WTC11 (cell line): Measurements from ENCODE around the gene TNKS2. TPM values are rescaled to one million over a fixed set of nuclear protein-coding genes. Genes with fewer than 3 reads are reported as not detected.
A peak's percentile ranks its signal among the peaks of the same experiment; 100 is the strongest.

Experiments used
- CDX4 ChIP-seq: fragments of 250-450 bp; sonication (Bioruptor Pico); IDR thresholded peaks from 2 replicates; pipeline ENCODE4 v1.9.0; 2021; ENCODE audit warnings: moderate library complexity, mild to moderate bottlenecking, inconsistent platforms, borderline replicate concordance
- CREM ChIP-seq: sonication (generic); formaldehyde crosslinking; IDR thresholded peaks from 2 replicates; pipeline ENCODE4 v1.8.1; 2022; ENCODE audit warnings: mild to moderate bottlenecking, missing genetic modification reagents, moderate library complexity
- FOXK1 ChIP-seq: sonication (generic); formaldehyde crosslinking; IDR thresholded peaks from 2 replicates; pipeline ENCODE4 v1.8.0; 2022; ENCODE audit warnings: mild to moderate bottlenecking, moderate library complexity, missing genetic modification reagents
- GABPB1 ChIP-seq: sonication (generic); formaldehyde crosslinking; IDR thresholded peaks from 2 replicates; pipeline ENCODE4 v1.8.1; 2023; ENCODE audit warnings: mild to moderate bottlenecking, missing genetic modification reagents
- GRHL2 ChIP-seq: fragments of 250-450 bp; sonication (Bioruptor Pico); IDR thresholded peaks from 2 replicates; pipeline ENCODE4 v1.8.0; 2022; ENCODE audit warnings: mild to moderate bottlenecking, moderate library complexity; ENCODE audit not compliant: insufficient replicate concordance, severe bottlenecking
- HMGA2 ChIP-seq: fragments of 250-450 bp; sonication (Bioruptor Pico); IDR thresholded peaks from 2 replicates; pipeline ENCODE4 v1.4.0; 2021; ENCODE audit warnings: mild to moderate bottlenecking, moderate library complexity
- MAX ChIP-seq: sonication (generic); formaldehyde crosslinking; IDR thresholded peaks from 2 replicates; pipeline ENCODE4 v1.8.0; 2022; ENCODE audit warnings: mild to moderate bottlenecking, missing genetic modification reagents
- MLX ChIP-seq: sonication (generic); formaldehyde crosslinking; IDR thresholded peaks from 2 replicates; pipeline ENCODE4 v1.8.1; 2023; ENCODE audit warnings: mild to moderate bottlenecking, missing genetic modification reagents, moderate library complexity
- MXD4 ChIP-seq: fragments of 250-450 bp; sonication (Bioruptor Pico); IDR thresholded peaks from 2 replicates; pipeline ENCODE4 v1.8.0; 2021; ENCODE audit warnings: mild to moderate bottlenecking, moderate library complexity, borderline replicate concordance
- MYBL2 ChIP-seq: sonication (generic); formaldehyde crosslinking; IDR thresholded peaks from 2 replicates; pipeline ENCODE4 v1.8.1; 2023; ENCODE audit warnings: mild to moderate bottlenecking, moderate library complexity, missing genetic modification reagents
- NR3C1 ChIP-seq: sonication (generic); formaldehyde crosslinking; conservative IDR thresholded peaks from 2 replicates; pipeline ENCODE4 v1.8.1; 2023; ENCODE audit warnings: low read depth, mild to moderate bottlenecking, missing genetic modification reagents
- OVOL2 ChIP-seq: fragments of 250-450 bp; sonication (Bioruptor Pico); IDR thresholded peaks from 2 replicates; pipeline ENCODE4 v1.9.0; 2021; ENCODE audit warnings: mild to moderate bottlenecking, borderline replicate concordance
- RELA ChIP-seq: sonication (generic); formaldehyde crosslinking; IDR thresholded peaks from 2 replicates; pipeline ENCODE4 v1.8.1; 2022; ENCODE audit warnings: missing genetic modification reagents, mild to moderate bottlenecking, borderline replicate concordance
- RORB ChIP-seq: fragments of 250-450 bp; sonication (Bioruptor Pico); IDR thresholded peaks from 2 replicates; pipeline ENCODE4 v1.9.0; 2021; ENCODE audit warnings: mild to moderate bottlenecking
- SMAD3 ChIP-seq: sonication (generic); formaldehyde crosslinking; IDR thresholded peaks from 2 replicates; pipeline ENCODE4 v1.8.0; 2022; ENCODE audit warnings: missing genetic modification reagents, mild to moderate bottlenecking, borderline replicate concordance
- SMAD4 ChIP-seq: sonication (generic); formaldehyde crosslinking; IDR thresholded peaks from 2 replicates; pipeline ENCODE4 v1.8.0; 2022; ENCODE audit warnings: mild to moderate bottlenecking, missing genetic modification reagents
- TEAD4 ChIP-seq: sonication (generic); formaldehyde crosslinking; IDR thresholded peaks from 2 replicates; pipeline ENCODE4 v1.8.0; 2022; ENCODE audit warnings: mild to moderate bottlenecking, missing genetic modification reagents
- ZNF138 ChIP-seq: sonication (generic); formaldehyde crosslinking; conservative IDR thresholded peaks from 2 replicates; pipeline ENCODE4 v1.8.1; 2022; ENCODE audit warnings: mild to moderate bottlenecking, moderate library complexity, missing genetic modification reagents
- ZNF532 ChIP-seq: fragments of 250-450 bp; sonication (Bioruptor Pico); IDR thresholded peaks from 2 replicates; pipeline ENCODE4 v1.9.0; 2021; ENCODE audit warnings: mild to moderate bottlenecking, borderline replicate concordance
- ZNF671 ChIP-seq: fragments of 250-450 bp; sonication (Bioruptor Pico); IDR thresholded peaks from 2 replicates; pipeline ENCODE4 v1.8.0; 2021; ENCODE audit warnings: mild to moderate bottlenecking
- total RNA-seq: library from RNA; stranded (reverse); gene quantifications from 3 replicates; pipeline ENCODE4 v1.2.3, GENCODE V29; 2021
- TF ChIP-seq, protein P1 (sequence below): sonication (generic); formaldehyde crosslinking; IDR thresholded peaks from 2 replicates; pipeline ENCODE4 v1.8.1; 2023; ENCODE audit warnings: mild to moderate bottlenecking, missing genetic modification reagents
- TF ChIP-seq, protein P2 (sequence below): fragments of 200-600 bp; IDR thresholded peaks from 2 replicates; pipeline ENCODE4 v1.8.0; 2022; ENCODE audit warnings: antibody characterized with exemption
- TF ChIP-seq, protein P3 (sequence below): sonication (generic); formaldehyde crosslinking; IDR thresholded peaks from 2 replicates; pipeline ENCODE4 v1.8.1; 2022; ENCODE audit warnings: low read depth, mild to moderate bottlenecking, moderate library complexity, missing genetic modification reagents, borderline replicate concordance

Gene TNKS2
- total RNA-seq, 1 experiment from 2014 or later: 53.5 TPM

GRCh38 chr10:91908337-91909116 lies 110.3 kb downstream of the TNKS2 start (continued):
- TF ChIP-seq ZNF532 (CRISPR knock-in tag) (no peak), TEAD4 (peak; percentile 33; the same call in 1 of the 2 replicates), CREM (CRISPR knock-in tag) (peak; percentile 14), SMAD4 (CRISPR knock-in tag) (no peak), MLX (CRISPR knock-in tag) (no peak; the same call in 1 of the 2 replicates), NR3C1 (CRISPR knock-in tag) (0 out of 2 replicates have a peak, but pooled peaks have one; percentile 28), RELA (no peak), MXD4 (CRISPR knock-in tag) (no peak), FOXK1 (CRISPR knock-in tag) (peak; percentile 40; the same call in 1 of the 2 replicates), MYBL2 (CRISPR knock-in tag) (no peak), CDX4 (CRISPR knock-in tag) (no peak), MAX (CRISPR knock-in tag) (peak; percentile 85), HMGA2 (CRISPR knock-in tag) (no peak), GABPB1 (no peak), ZNF138 (CRISPR knock-in tag) (no peak; the same call in 1 of the 2 replicates), RORB (CRISPR knock-in tag) (no peak), OVOL2 (CRISPR knock-in tag) (no peak), ZNF671 (no peak), GRHL2 (CRISPR knock-in tag) (no peak), SMAD3 (CRISPR knock-in tag) (peak; percentile 77)
- TF ChIP-seq, protein P1, sequence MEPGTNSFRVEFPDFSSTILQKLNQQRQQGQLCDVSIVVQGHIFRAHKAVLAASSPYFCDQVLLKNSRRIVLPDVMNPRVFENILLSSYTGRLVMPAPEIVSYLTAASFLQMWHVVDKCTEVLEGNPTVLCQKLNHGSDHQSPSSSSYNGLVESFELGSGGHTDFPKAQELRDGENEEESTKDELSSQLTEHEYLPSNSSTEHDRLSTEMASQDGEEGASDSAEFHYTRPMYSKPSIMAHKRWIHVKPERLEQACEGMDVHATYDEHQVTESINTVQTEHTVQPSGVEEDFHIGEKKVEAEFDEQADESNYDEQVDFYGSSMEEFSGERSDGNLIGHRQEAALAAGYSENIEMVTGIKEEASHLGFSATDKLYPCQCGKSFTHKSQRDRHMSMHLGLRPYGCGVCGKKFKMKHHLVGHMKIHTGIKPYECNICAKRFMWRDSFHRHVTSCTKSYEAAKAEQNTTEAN: no peak
- TF ChIP-seq, protein P2, sequence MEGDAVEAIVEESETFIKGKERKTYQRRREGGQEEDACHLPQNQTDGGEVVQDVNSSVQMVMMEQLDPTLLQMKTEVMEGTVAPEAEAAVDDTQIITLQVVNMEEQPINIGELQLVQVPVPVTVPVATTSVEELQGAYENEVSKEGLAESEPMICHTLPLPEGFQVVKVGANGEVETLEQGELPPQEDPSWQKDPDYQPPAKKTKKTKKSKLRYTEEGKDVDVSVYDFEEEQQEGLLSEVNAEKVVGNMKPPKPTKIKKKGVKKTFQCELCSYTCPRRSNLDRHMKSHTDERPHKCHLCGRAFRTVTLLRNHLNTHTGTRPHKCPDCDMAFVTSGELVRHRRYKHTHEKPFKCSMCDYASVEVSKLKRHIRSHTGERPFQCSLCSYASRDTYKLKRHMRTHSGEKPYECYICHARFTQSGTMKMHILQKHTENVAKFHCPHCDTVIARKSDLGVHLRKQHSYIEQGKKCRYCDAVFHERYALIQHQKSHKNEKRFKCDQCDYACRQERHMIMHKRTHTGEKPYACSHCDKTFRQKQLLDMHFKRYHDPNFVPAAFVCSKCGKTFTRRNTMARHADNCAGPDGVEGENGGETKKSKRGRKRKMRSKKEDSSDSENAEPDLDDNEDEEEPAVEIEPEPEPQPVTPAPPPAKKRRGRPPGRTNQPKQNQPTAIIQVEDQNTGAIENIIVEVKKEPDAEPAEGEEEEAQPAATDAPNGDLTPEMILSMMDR: no peak
- TF ChIP-seq, protein P3, sequence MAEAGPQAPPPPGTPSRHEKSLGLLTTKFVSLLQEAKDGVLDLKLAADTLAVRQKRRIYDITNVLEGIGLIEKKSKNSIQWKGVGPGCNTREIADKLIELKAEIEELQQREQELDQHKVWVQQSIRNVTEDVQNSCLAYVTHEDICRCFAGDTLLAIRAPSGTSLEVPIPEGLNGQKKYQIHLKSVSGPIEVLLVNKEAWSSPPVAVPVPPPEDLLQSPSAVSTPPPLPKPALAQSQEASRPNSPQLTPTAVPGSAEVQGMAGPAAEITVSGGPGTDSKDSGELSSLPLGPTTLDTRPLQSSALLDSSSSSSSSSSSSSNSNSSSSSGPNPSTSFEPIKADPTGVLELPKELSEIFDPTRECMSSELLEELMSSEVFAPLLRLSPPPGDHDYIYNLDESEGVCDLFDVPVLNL: no peak
